IPS DF 4.7 (cell line): Measurements from ENCODE around the gene MEOX1.

Experiments used
- DNase-seq: peaks from one replicate; pipeline ENCODE4 v3.0.0-alpha.2; 2013; ENCODE audit warnings: low spot score; ENCODE audit errors: extremely low read depth

MEOX1 gene

DNA sequence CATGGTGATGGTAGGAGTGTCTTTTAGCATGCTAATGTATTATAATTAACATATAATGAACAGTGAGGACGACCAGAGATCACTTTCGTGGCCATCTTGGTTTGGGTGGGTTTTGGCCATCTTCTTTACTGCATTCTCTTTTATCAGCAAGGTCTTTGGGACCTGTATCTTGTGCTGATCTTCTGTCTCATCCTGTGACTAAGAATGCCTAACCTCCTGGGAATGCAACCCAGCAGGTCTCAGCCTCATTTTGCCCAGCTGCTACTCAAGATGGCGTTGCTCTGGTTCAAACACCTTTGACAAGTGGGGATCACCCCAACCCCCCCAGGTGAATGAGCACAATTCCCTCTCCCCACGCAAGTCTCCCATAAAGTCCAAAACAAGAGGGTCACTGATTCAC is 66.3 kb downstream of the MEOX1 start:
- DNase-seq: no peak

DNA sequence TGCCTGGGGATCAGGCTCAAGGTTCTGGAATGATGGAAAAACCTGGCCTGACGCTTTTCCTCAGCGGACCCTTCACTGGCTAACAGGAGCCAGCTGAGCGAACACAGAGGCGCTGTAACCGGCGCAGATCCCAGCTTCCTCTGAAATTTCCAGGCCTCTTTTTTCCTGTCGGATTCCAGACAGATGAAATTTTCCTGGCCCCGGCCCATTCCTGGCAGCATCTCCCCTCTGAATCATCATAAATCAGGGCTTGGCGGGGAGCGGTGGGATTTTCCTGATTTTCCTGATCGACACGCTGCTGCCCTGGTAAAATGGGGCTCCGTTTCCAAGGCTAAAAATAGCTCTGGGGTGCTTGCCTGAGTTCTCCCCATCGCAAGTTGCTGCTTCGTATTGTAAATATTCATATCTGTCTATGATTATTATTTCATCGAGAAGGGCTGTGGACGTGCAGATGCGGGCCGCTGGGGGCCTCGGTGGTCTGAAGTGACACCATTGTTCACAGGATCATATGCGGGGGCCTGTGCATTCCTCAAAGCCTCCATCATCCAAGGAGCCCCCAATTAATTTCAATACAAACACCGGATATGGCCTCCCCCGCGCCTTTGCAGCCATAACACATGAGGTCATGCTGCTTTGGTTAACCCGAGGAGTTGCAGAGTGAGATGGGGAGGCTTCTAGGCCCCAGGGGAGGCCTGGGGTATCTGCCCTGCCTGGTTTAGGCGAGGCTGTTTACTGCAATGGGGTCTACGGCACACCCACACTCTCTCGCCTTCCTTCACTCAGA is 69.8 kb downstream of the MEOX1 start:
- no peak for DNase-seq

DNA sequence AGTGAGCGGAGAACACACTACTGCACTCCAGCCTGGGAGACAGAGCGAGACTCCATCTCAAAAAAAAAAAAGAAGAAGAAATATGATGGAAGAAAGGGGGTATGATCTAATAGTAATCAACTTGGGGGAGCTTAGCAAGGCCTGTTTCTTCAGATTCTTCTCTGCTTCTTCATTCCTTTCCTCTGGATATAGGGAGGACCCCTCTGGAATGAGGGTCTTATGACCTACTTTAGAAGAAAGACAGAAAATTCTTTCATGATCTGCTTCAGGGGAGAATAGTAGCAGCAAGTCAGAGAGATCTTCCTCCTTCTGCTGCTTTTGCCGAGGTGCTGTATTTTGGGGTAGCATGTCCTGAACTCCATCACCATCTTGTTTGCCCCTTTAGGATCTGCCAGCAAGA is 70.7 kb downstream of the MEOX1 start:
- no peak for DNase-seq
